Hepatocyte (in vitro differentiated cells): Measurements from ENCODE around the gene AP1G1.

Source experiments
- EZH2 ChIP-seq: fragments of 200-600 bp; sonication (generic); IDR thresholded peaks from 2 replicates; pipeline ENCODE4 v1.6.1; 2016; ENCODE audit warnings: antibody characterized with exemption, mild to moderate bottlenecking, borderline replicate concordance
- EZH2phosphoT487 ChIP-seq: fragments of 200-600 bp; sonication (generic); IDR thresholded peaks from one replicate; pipeline ENCODE4 v1.6.1; 2018; ENCODE audit warnings: antibody characterized with exemption, mild to moderate bottlenecking, low read depth, moderate library complexity; ENCODE audit not compliant: unreplicated experiment, severe bottlenecking
- TF ChIP-seq, protein P1 (sequence below): fragments of 200-600 bp; sonication (generic); IDR thresholded peaks from 2 replicates; pipeline ENCODE4 v1.5.1; 2016; ENCODE audit warnings: antibody characterized with exemption, mild to moderate bottlenecking; ENCODE audit not compliant: poor library complexity

DNA sequence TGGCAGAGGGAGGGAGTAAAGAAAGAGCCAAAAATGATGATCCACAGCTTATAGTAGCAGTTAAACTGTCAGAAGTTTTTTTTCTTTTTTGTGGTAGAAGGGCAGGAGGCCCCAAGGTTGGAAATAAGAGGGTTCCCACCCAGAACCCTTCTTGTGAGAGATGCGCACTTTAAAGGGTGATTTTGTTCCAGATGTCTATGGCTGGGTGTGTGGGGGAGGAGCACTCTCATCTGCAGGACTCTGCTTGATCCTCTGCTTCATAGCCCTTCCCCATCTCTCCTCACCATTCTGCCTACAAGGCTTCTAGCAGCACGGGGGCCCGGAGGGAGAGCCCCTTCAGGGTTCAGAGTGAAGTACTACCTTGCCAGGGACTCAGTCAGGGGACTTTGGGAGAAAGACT, 43.5 kb upstream of the AP1G1 start:
- TF ChIP-seq, protein P1, sequence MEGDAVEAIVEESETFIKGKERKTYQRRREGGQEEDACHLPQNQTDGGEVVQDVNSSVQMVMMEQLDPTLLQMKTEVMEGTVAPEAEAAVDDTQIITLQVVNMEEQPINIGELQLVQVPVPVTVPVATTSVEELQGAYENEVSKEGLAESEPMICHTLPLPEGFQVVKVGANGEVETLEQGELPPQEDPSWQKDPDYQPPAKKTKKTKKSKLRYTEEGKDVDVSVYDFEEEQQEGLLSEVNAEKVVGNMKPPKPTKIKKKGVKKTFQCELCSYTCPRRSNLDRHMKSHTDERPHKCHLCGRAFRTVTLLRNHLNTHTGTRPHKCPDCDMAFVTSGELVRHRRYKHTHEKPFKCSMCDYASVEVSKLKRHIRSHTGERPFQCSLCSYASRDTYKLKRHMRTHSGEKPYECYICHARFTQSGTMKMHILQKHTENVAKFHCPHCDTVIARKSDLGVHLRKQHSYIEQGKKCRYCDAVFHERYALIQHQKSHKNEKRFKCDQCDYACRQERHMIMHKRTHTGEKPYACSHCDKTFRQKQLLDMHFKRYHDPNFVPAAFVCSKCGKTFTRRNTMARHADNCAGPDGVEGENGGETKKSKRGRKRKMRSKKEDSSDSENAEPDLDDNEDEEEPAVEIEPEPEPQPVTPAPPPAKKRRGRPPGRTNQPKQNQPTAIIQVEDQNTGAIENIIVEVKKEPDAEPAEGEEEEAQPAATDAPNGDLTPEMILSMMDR = no peak
- TF ChIP-seq EZH2phosphoT487 = no peak
- no peak for TF ChIP-seq EZH2
